Smooth muscle cell (in vitro differentiated cells): ENCODE measurements around the gene SMARCC1. TPM values are rescaled to one million over a fixed set of nuclear protein-coding genes. Genes with fewer than 3 reads are reported as not detected.

Source experiments
- DNase-seq: peaks from one replicate; lab custom pipeline; 2025; ENCODE audit not compliant: unreplicated experiment; lab: John Stamatoyannopoulos, UW
- H2AFZ ChIP-seq: fragments of 200-600 bp; sonication (generic); 2 replicates; pipeline ENCODE4 v1.6.0; 2016; ENCODE audit warnings: antibody characterized with exemption, low read depth, mild to moderate bottlenecking
- H3F3A ChIP-seq: fragments of 200-600 bp; sonication (generic); 2 replicates; pipeline ENCODE4 v1.6.0; 2017; ENCODE audit warnings: antibody characterized with exemption, low read depth
- H3K27ac ChIP-seq: fragments of 200-600 bp; sonication (generic); 2 replicates; pipeline ENCODE4 v1.5.1; 2016; ENCODE audit warnings: low read depth, mild to moderate bottlenecking
- H3K27me3 ChIP-seq: fragments of 200-600 bp; sonication (generic); 2 replicates; pipeline ENCODE4 v1.6.1; 2016; ENCODE audit warnings: low read depth, mild to moderate bottlenecking
- H3K36me3 ChIP-seq: fragments of 200-600 bp; sonication (generic); 2 replicates; pipeline ENCODE4 v1.5.1; 2016; ENCODE audit warnings: low read depth
- H3K4me1 ChIP-seq: fragments of 200-600 bp; sonication (generic); 2 replicates; pipeline ENCODE4 v1.5.1; 2016; ENCODE audit warnings: low read depth
- H3K4me2 ChIP-seq: fragments of 200-600 bp; sonication (generic); 2 replicates; pipeline ENCODE4 v1.6.0; 2016; ENCODE audit warnings: mild to moderate bottlenecking
- H3K4me3 ChIP-seq: fragments of 200-600 bp; sonication (generic); 2 replicates; pipeline ENCODE4 v1.5.1; 2016; ENCODE audit warnings: mild to moderate bottlenecking
- H3K79me2 ChIP-seq: fragments of 200-600 bp; sonication (generic); 2 replicates; pipeline ENCODE4 v1.6.0; 2016; ENCODE audit warnings: low read depth, mild to moderate bottlenecking
- H3K9ac ChIP-seq: fragments of 200-600 bp; sonication (generic); 2 replicates; pipeline ENCODE4 v1.6.0; 2016; ENCODE audit warnings: low read depth
- H3K9me3 ChIP-seq: fragments of 200-600 bp; sonication (generic); replicated peaks from 2 replicates; pipeline ENCODE4 v1.5.1; 2016; ENCODE audit warnings: low read depth
- H4K20me1 ChIP-seq: fragments of 200-600 bp; sonication (generic); 2 replicates; pipeline ENCODE4 v1.6.0; 2016; ENCODE audit warnings: low read depth
- CTCF ChIP-seq: fragments of 200-600 bp; sonication (generic); IDR thresholded peaks from 2 replicates; pipeline ENCODE4 v1.5.1; 2017; ENCODE audit warnings: borderline replicate concordance, mild to moderate bottlenecking, antibody characterized with exemption; ENCODE audit not compliant: insufficient read depth, poor library complexity, severe bottlenecking
- WGBS: methylation state at CpG from one replicate; pipeline ENCODE4 v1.1.7; 2016; ENCODE audit warnings: low lambda C conversion rate; 5-methylcytosine and 5-hydroxymethylcytosine counted together
- polyA plus RNA-seq: library from polyadenylated mRNA; unstranded; fragments of >200 nt; fragmentation: Nextera tagmentation; extraction: Ambion mirVana; gene quantifications from 2 replicates; pipeline ENCODE4 v1.2.1, GENCODE V29; 2016
- small RNA-seq: library from RNA; depleted of rRNA; stranded (forward); fragments of <200 nt; gene quantifications from one replicate; pipeline ENCODE3, GENCODE V24; 2014
- total RNA-seq: library from RNA; depleted of rRNA; stranded (reverse); fragments of >200 nt; gene quantifications from 2 replicates; pipeline ENCODE4 v1.2.3, GENCODE V29; 2014

The SMARCC1 gene
- total and polyA plus RNA-seq, 2 experiments from 2014 or later = 40.5 to 50.3 TPM

- no peaks in the 10 kb centered on the region for H3K9me3 ChIP-seq
- no peak overlapping the region for H2AFZ ChIP-seq
- no peaks in the 10 kb centered on the region for H3K4me1 ChIP-seq
- H3K4me2 ChIP-seq = no peak overlapping the region
- no peaks in the 10 kb centered on the region for H3F3A ChIP-seq
- no peak for TF ChIP-seq CTCF
- H3K27me3 ChIP-seq = no peaks in the 10 kb centered on the region
- no peak overlapping the region for H3K27ac ChIP-seq
- no peak overlapping the region for H3K4me3 ChIP-seq
- no peaks in the 10 kb centered on the region for H3K36me3 ChIP-seq
- no peak overlapping the region for H3K9ac ChIP-seq
- H4K20me1 ChIP-seq = no peaks in the 10 kb centered on the region
- no peaks in the 10 kb centered on the region for H3K79me2 ChIP-seq
- 89% methylated on average over 19 of the region's 19 CpGs for WGBS
- DNase-seq = no peak
Observed at GRCh38 chr3:47536221-47536891, 245.3 kb downstream of the SMARCC1 start.

Small RNA genes within 50 kb of the gene (small RNA-seq; reads per million reads assigned to genes)
- gene RF02271 (not detected), gene RN7SL870P (not detected)

Other genes starting within 250 kb of the SMARCC1 start
- 0.85 and 1.3 TPM in 2 replicates for gene CSPG5, start 203.0 kb downstream of the SMARCC1 start, total RNA-seq
- gene CSPG5, start 203.0 kb downstream of the SMARCC1 start, polyA plus RNA-seq = 0.17 and 0.35 TPM in 2 replicates
- gene DHX30, start 21.2 kb upstream of the SMARCC1 start, total RNA-seq = 35.9 and 36.3 TPM in 2 replicates
- 45.4 and 51.6 TPM in 2 replicates for gene DHX30, start 21.2 kb upstream of the SMARCC1 start, polyA plus RNA-seq
- gene MAP4, start 234.5 kb upstream of the SMARCC1 start, total RNA-seq = 109 and 114 TPM in 2 replicates
- 159 and 166 TPM in 2 replicates for gene MAP4, start 234.5 kb upstream of the SMARCC1 start, polyA plus RNA-seq